NCI-H748 treated with DMSO at 0.1 percent for 48 hours (cell line): ENCODE data around the gene BCAS3.
"Not testable (repeated sequence)": the region's sequence is repeated elsewhere in the genome, so short reads cannot be mapped to it uniquely, and the experiment has no call there.

ENCODE experiments used
- DNase-seq: peaks from one replicate; lab custom pipeline; 2025; lab: John Stamatoyannopoulos, UW

The BCAS3 gene

GRCh38 chr17:60886731-60887613 is 209.3 kb downstream of the BCAS3 start:
- DNase-seq = not testable (repeated sequence)

GRCh38 chr17:60887614-60888028 is 210.0 kb downstream of the BCAS3 start:
- DNase-seq = no peak

- no peak for DNase-seq
Measured at GRCh38 chr17:60888812-60889709, 211.4 kb downstream of the BCAS3 start.

GRCh38 chr17:60891149-60891548 is 213.5 kb downstream of the BCAS3 start:
- no peak for DNase-seq

- DNase-seq = no peak
Measured at GRCh38 chr17:60893475-60893874, 215.8 kb downstream of the BCAS3 start.

- no peak for DNase-seq
Measured at GRCh38 chr17:60896996-60897395, 219.3 kb downstream of the BCAS3 start.

- no peak for DNase-seq
Measured at GRCh38 chr17:60899115-60899514, 221.5 kb downstream of the BCAS3 start.

GRCh38 chr17:60900688-60901087 is 223.0 kb downstream of the BCAS3 start:
- no peak for DNase-seq

- DNase-seq = no peak
Measured at GRCh38 chr17:60901242-60901641, 223.6 kb downstream of the BCAS3 start.

- no peak for DNase-seq
Measured at GRCh38 chr17:60901806-60902205, 224.2 kb downstream of the BCAS3 start.

- no peak for DNase-seq
Measured at GRCh38 chr17:60902399-60902798, 224.7 kb downstream of the BCAS3 start.

GRCh38 chr17:60904582-60904981 is 226.9 kb downstream of the BCAS3 start:
- no peak for DNase-seq

- no peak for DNase-seq
Measured at GRCh38 chr17:60905709-60906108, 228.1 kb downstream of the BCAS3 start.

GRCh38 chr17:60908324-60908723 is 230.7 kb downstream of the BCAS3 start:
- no peak for DNase-seq

GRCh38 chr17:60909405-60909804 is 231.8 kb downstream of the BCAS3 start:
- DNase-seq = no peak

- DNase-seq = no peak
Measured at GRCh38 chr17:60910415-60910814, 232.8 kb downstream of the BCAS3 start.

GRCh38 chr17:60914078-60914477 is 236.4 kb downstream of the BCAS3 start:
- no peak for DNase-seq

- no peak for DNase-seq
Measured at GRCh38 chr17:60916043-60916442, 238.4 kb downstream of the BCAS3 start.

- DNase-seq = peak; percentile 52
Measured at GRCh38 chr17:60920107-60920506, 242.5 kb downstream of the BCAS3 start.

- DNase-seq = no peak
Measured at GRCh38 chr17:60923000-60923399, 245.3 kb downstream of the BCAS3 start.

GRCh38 chr17:60926466-60927183 is 249.0 kb downstream of the BCAS3 start:
- no peak for DNase-seq

- DNase-seq = no peak
Measured at GRCh38 chr17:60933739-60934138, 256.1 kb downstream of the BCAS3 start.
